Stimulated activated CD4-positive, alpha-beta T cell treated with anti-CD3 and anti-CD28 coated beads, Interleukin-12 subunit alpha, Interleukin-12 subunit beta, amount 100 ng/mL, for 24 hours (primary cell): ENCODE results near the gene CWC27.
"Not testable (repeated sequence)": the region's sequence is repeated elsewhere in the genome, so short reads cannot be mapped to it uniquely, and the experiment has no call there.

ENCODE experiments used
- DNase-seq, 2 experiments: peaks; one replicate each; pipeline ENCODE4 v3.0.0-alpha.2; 2020; ENCODE audit warnings: low read depth in 2 of 2

The CWC27 gene

DNA sequence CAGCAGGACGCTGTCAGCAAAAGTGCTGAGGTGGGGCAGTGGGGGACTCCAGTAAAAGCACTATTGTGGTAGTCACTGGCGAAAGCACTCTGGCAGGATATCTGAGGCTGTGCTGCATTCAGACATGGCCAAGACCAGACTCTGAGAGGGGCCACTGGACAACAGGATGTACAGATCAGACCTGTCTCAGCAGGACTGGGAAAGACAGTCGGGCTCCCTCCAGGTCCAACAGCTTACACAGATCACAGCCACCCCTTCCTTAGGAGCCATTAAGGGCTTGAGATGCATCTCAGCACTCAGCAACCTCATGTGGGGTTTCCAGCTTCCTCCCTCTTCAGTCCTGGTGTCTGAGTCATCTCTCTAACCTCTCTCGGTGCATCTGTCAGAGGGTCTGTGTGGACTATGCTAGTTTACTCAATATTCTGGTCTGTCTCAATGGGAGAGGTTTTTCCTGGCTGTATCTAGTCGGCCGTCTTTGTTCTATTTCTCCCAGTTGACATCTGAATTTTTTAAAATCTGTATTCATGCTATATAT is 154.5 kb downstream of the CWC27 start:
- no peak for DNase-seq

DNA sequence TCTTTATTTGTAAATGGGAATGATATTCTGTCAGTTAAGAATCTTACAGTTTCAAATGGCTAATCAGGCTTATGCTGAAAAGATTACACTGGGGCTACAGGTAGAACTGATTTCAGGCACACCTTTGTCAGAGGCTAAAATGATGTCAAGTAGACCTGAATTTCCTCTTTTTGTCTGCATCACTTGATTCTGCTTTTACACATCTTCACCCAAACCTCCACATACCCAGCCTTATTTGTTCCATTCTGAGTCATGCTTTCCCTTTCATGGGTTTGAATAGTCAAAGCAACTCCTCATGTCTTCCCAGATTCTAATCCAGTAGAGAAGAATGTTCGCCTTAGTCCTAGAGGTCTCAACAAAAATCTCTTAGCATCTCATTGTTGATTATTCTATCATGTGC is 156.4 kb downstream of the CWC27 start:
- DNase-seq: no peak

DNA sequence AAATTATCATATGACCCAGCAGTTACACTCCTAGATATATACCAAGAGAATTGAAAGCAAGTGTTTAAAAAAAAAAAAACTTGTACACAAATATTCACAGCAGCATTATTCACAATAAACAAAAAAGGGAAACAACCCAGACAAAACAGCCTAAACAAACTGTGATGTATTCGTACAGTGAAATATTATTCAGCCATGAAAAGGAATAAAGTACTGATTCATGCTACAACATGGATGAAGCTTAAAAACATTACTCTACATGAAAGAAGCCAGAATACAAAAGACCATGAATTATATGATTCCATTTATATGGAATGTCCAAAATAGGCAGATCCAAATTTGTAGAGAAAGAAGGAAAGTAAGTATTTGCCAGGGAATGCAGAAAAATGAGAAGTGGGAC is 161.1 kb downstream of the CWC27 start:
- DNase-seq: no peak

DNA sequence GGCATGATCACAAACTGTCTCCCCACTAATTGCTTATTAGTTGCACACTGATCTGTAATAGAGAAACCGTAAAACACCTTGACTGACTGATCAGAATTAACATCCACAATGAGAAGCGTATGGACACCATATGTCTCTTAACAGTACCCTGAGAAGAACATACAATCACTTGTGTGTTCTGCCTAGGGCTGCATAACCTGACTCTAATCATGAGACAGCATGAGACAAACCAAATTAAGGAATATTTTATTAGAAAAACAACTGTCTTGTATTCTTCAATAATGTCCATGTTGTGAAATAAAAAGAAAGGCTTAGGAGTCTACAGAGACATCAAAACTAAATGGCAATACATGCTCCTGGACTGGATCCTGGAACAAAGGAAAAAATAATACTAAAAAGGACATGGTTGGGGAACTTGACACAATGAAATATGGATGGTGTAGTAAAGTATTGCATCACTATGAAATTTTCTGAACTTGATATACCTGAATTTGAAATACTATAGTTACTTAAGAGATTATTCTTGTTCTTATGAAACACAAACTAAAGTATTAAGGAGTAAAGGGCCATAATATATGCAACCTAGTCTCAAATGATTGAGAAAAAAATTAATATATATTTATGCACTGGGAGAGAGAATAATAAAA is 162.1 kb downstream of the CWC27 start:
- DNase-seq: no peak

DNA sequence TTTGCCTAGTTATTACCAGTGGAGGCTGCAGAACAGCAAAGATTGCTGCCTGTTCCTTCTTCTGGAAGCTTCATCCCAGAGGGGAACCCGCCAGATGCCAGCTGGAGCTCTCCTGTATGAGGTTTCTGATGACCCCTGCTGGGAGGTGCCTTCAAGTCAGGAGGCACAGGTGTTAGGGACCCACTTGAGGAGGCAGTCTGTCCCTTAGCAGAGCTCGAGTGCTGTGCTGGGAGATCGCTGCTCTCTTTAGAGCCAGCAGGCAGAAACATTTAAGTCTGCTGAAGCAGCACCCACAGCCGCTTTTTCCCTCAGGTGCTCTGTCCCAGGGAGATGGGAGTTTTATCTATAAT is 170.7 kb downstream of the CWC27 start:
- DNase-seq: not testable (repeated sequence)

DNA sequence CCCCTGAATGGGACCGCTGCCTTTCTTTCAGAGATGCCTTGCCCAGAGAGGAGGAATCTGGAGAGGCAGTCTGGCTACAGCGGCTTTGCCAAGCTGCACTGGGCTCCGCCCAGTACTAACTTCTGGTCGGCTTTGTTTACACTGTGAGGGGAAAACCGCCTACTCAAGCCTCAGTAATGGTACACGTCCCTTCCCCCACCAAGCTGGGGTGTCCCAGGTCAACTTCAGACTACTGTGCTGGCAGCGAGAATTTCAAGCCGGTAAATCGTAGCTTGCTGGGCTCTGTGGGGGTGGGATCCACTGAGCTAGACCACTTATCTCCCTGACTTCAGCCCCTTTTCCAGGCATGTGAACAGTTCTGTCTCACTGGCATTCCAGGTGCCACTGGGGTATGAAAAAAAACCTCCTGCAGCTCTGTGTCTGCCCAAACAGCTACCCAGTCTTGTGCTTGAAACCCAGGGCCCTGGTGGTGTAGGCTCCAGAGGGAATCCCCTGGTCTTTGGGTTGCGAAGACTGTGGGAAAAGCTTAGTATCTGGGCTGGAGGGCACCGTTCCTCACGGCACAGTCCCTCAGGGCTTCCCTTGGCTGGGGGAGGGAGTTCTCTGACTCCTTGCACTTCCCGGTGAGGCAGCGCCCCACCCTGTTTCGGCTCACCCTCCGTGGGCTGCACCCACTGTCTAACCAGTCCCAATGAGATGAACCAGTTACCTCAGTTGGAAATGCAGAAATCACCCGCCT is 171.2 kb downstream of the CWC27 start:
- DNase-seq: no peak

DNA sequence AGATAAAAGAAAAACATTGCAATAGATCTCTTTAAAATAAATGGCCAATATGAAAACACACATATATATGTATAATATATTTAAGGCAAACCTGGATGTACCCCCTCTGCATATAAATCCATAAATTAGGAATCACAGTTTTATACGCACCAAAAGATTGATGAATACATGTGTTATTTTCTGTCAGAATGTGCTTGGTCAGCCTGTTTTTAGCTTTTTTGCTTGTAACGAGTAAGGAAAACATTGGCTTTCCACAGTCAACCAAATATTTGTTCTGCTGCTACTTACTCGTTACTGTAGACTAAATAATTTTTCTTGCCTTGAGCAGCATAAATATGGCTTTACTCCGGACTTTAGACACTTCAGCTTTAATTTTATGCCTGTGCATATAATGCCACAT is 173.7 kb downstream of the CWC27 start:
- DNase-seq: no peak

DNA sequence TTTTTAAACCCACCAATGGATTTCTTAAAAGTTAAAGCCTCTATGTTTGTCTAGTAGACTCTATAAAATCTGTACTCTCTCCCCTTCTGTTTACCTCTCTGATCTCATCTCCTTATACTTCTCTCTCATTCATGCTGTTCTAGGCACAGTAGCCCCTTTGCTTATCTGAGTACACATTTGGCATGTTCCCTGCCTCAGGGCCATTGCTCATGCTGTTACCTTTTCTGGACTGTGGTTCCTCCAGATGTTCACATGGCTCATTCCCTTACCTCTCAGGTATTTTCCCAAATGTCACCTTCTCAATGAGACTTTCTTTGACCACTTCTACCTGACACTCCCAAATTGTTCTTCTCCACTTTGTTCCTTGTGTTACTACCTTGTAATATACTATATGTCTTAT is 176.1 kb downstream of the CWC27 start:
- DNase-seq: no peak

DNA sequence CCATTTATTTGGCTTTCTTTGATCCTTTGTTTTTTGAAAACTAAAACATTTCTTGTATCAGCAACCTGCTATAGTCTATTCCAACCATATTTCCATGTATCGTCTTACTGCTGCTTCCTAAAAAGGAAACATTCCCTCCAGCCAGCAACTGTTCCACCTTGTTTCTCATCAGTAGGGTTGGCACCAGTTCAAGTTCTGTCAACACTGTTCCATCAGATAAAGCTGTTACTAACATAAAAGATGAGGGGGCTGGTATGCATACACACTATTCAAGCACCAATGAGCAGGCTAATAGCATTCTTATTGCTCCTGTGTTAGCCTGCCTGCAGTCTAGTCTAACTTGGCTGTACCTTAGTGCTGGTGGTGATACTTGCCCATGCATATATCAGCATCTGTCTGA is 178.3 kb downstream of the CWC27 start:
- DNase-seq: no peak

DNA sequence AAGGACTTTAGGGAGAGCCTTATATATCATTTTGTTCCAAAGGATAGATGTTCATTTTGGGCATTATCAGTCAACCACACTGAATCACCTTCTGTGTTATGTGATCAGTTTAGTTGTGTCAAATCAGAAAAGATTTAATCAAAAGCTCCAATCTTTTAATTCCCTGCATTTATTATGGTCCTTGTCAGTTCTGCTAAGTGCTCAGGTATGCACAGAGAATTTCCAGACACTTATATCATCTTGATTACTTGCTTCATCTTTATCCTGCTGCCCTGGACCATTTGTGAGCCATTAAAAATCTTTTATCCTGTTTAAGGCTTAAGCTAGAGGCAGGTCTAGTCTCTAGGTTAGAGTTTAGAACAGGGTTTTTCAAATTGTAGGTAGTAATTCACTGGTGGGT is 179.1 kb downstream of the CWC27 start:
- DNase-seq: no peak

DNA sequence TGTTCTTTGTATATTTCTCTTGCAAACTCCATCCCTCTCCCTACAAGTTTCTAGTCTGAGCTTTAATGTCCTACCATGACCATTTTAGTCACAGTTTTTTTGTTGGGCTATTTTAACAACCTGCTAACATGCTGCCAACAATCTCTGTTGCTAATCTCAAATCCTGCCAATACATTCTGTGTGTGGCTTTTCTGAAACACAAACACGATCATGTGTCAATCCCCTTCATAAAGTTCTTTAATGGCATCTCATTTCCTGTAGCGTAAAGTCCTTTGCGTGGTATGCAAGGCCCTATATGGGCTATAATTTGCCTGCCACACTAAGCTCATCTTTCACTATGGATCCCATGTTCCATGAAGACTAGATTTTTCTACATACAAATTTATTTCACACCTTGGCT is 180.6 kb downstream of the CWC27 start:
- no peak for DNase-seq

DNA sequence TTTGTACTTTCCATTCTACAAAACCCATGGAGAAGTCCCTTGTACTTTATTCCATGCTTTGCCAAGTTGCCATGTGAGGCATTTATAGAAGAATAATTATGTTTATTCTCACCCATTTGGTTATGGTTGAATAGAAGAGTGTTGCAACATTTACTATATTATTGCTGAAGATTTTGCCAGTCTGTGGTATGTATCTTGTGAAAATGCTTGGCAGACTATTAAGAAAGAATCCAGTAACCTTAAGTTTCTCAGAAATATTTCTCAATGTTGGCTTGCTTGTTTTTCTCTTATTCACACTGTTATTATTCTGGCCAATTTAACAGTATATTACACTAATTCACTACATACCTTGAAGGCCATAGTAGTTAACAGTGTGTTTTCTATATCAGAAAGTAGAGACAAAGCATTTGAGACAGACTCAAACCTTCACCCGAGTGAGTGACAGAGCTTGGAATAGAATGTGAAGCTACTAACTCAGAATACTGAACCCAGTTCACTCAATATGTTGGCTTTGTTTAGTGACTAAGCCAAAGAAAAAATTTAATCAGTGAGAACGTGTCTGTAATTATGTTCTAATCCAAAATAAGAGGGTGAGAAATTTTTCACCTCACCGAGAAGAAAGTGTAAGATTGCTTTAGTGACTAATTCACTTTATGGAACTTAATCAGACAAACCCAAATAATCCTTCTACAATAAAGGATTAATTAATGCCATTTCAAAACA is 184.4 kb downstream of the CWC27 start:
- DNase-seq: no peak

DNA sequence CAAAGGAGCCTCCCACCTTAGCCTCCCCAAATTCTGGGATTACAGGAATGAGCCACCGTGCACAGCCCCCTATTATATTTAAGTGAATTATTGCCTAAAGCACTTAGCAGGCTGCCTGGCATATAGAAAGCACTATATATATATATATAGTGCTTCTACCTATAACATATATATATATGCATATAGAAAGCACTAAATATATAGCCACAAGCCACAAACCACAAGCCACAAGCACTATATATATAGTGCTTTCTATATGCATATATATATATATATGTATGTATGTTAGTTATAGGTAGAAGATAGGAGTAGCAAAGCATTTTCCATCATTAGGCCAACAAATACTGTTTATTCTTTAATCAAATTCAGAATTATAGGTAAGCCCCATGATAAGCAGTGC is 185.8 kb downstream of the CWC27 start:
- no peak for DNase-seq

DNA sequence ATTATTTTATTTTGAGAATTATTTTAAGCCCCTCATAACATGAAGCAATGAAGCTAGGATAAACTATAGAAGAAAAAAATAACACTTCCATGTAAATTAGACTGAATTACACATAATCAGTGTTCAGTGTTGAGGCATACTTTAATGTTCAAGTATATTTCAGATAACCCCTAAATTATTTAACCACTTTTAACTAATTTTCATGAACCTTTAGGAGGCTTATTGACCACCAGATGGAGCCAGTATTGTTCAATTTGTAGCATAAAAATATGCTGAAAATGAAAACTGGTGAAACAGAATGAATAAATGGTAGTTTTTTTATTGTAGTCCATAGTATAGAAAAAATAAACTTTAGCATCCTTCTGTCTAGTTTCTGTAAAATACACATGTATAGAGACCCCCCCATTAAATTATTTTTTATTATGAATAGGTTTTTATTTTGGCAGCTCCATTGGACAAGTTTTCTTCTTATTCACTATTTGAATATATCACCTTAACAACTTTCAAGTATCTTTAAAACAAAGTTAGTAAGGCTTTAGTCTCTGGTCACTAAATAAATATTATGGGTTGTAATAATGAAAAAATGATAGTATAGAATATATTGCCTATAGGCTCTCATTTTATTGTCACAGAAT is 190.1 kb downstream of the CWC27 start:
- DNase-seq: no peak

DNA sequence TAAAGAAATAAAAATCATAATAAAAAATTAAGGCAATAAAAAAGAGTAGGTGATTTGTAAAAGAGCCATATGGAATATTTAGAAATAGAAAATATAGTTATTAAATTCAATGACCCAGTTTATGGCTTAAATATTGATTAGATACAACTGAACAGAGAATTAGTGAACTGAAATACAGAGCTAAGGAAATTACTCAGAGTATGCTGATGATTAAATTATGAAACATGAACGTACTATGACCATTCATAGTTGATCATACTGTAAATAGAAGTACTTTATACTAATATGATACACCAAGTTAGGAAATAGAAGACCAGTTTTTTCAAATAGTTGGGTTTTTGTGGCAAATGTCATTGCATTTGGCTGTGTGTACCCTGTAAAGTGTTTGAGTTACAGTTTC is 194.5 kb downstream of the CWC27 start:
- DNase-seq: no peak

DNA sequence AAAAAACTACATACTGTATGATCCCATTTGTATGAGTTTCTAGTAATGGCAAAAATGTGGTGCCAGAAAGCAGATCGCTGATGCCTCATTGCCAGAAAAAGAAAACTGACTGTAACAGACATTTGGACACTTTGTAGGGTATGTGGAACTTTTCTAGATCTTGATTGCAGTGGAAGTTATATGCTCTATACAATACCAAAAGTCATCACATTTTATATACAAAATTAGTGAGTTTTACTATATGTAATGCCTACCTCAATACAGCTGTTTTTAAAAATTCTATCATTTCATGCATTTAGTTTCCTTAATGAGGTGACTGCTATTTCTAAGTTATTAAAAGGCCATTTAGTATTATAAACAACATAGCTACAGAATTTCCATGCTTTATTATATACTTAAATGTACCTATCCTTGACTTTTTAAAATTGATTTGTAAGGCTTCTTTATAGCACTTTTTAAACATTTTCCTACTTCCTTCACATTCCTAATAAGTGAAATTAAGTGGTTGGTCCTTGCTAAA is 199.9 kb downstream of the CWC27 start:
- DNase-seq: no peak

DNA sequence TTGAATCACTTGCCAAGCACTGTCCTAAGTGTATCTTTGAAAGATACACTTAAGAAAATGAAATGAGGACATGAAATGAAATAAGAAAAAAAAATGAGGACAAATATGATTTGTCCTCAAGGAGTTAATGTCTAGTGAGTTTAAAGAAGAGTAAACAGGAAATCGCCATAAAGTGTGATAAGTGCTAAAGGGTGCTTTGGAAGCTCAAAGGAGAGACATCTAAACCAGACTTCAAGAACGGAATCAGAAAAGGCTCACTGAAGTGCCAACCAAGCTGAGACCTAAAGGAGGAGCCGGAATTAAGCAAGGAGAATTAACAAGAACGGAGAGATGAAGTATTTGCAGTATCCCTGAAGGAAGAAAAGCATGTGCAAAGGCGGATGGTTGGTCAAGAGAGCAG is 200.8 kb downstream of the CWC27 start:
- no peak for DNase-seq

DNA sequence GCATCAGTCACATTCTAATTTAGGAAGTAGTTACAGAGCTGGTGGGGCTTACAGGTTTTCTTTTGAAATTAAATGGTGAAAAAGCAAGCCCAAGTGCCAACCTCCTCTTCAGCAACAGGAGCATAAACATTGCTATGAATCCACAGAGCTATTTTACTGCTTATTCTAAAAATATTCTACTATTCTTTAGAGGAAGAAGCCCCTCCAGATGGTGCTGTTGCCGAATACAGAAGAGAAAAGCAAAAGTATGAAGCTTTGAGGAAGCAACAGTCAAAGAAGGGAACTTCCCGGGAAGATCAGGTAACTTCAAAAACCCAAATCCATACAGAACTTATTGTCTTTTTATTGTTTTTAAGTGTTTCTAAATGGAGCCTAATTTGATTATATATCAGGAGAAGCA is 202.8 kb downstream of the CWC27 start:
- DNase-seq: no peak

DNA sequence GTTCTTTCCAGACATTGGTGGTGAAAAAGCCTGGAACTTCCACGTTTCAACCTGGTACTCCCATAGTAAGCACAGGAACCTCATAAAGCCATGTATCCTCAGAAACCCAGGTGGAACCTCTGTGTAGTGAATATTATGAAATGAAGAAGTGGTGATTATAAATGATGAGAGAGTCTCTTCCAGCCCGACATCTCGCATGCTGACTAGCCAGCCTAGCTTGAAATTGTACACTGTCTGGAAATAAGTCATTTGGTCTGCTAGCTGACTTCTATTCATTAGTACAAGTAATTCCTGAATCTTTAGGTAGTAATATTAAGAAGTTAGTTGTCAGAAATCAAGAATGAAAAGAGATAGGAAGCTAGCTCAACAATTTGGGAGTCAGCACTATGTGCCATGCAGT is 203.3 kb downstream of the CWC27 start:
- no peak for DNase-seq

DNA sequence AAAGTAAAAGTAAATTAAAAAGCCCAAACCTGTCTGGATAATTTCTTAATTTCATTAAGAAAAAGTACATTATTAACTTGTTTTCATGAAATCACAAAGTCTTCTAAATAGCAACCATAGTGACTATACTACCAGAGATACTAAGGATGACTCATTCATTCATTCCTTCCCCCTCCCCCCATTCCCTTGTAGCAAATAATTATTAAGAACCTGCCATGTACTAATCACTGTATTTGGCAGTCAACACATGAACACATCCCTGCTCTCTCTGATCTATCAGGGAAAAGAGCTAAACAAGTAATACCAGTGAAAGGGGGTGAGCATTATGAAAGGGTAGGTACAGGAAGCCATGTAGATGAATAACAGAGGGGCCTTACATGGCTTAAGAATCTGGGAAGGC is 203.9 kb downstream of the CWC27 start:
- no peak for DNase-seq

DNA sequence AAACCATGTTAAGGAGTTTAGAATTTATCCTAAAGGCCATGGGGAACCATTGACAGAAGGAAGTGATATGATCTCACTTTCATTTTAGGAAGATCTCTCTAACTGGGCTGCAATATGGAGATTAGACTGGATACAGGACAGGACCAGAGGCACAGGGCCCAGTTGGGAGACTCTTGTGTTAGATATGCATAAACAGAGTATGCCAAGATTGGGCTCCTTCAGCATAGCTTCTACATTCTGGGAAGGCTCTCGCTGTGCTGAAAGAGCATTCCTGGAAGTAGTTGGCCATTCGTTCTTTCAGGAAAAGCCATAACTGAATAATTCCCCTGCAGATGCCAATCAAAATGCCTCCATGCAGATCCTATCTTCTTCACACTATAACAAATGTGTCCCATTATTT is 204.5 kb downstream of the CWC27 start:
- DNase-seq: no peak

DNA sequence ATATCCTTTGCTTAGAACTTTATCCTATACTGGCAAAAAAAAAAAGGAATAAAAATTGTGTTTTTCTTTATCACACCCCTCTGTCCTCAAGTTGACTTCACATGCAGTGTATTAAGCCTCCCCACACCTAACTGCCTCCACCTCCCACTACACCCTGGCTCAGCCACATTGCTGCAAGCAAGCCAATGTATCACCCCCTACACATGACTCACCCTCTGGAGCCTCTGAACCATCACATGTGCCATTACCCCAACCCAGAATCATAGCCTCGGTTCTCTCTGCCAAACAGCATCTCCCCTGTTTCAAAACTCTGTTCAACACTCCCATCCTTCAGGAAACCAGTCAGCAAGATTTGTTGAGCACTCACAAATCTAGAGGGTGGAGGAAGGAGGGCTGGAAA is 209.0 kb downstream of the CWC27 start:
- no peak for DNase-seq
